NCI-H524 (cell line): ENCODE results near the gene AIF1L.

Source experiments
- DNase-seq, 2 experiments: peaks; one replicate each; lab custom pipeline; 2025; lab: John Stamatoyannopoulos, UW

Gene AIF1L

GRCh38 chr9:131078427-131079366 lies 17.6 kb upstream of the AIF1L start:
- no peak for DNase-seq

GRCh38 chr9:131080589-131080988 lies 15.7 kb upstream of the AIF1L start:
- no peak for DNase-seq

- no peak for DNase-seq
Observed at GRCh38 chr9:131081868-131082267, 14.5 kb upstream of the AIF1L start.

GRCh38 chr9:131082774-131083512 lies 13.4 kb upstream of the AIF1L start:
- DNase-seq, result no peak

GRCh38 chr9:131084661-131085369 lies 11.5 kb upstream of the AIF1L start:
- no peak for DNase-seq

- DNase-seq, result no peak
Observed at GRCh38 chr9:131085370-131086122, 10.8 kb upstream of the AIF1L start.

GRCh38 chr9:131087354-131087893 lies 8.9 kb upstream of the AIF1L start:
- no peak for DNase-seq

- DNase-seq, result no peak
Observed at GRCh38 chr9:131090025-131090787, 6.1 kb upstream of the AIF1L start.

GRCh38 chr9:131091352-131091992 lies 4.9 kb upstream of the AIF1L start:
- no peak for DNase-seq

GRCh38 chr9:131092030-131092429 lies 4.3 kb upstream of the AIF1L start:
- no peak for DNase-seq

GRCh38 chr9:131092548-131093440 lies 3.5 kb upstream of the AIF1L start:
- no peak for DNase-seq

- no peak for DNase-seq
Observed at GRCh38 chr9:131094015-131094414, 2.3 kb upstream of the AIF1L start.

GRCh38 chr9:131094622-131095021 lies 1.7 kb upstream of the AIF1L start:
- no peak for DNase-seq

- no peak for DNase-seq
Observed at GRCh38 chr9:131095666-131096268, 564 bp upstream of the AIF1L start.

GRCh38 chr9:131097126-131097947 lies 1.0 kb downstream of the AIF1L start:
- no peak for DNase-seq

GRCh38 chr9:131097948-131098278 lies 1.6 kb downstream of the AIF1L start:
- no peak for DNase-seq

- no peak for DNase-seq
Observed at GRCh38 chr9:131098391-131099101, 2.2 kb downstream of the AIF1L start.
